GM21515 (cell line): ENCODE results near the gene POLD2.

Source experiments
- ATAC-seq: cut with Tn5 transposase; IDR thresholded peaks from one replicate; pipeline ENCODE4 v1.9.1; 2021; ENCODE audit not compliant: unreplicated experiment

The POLD2 gene

DNA sequence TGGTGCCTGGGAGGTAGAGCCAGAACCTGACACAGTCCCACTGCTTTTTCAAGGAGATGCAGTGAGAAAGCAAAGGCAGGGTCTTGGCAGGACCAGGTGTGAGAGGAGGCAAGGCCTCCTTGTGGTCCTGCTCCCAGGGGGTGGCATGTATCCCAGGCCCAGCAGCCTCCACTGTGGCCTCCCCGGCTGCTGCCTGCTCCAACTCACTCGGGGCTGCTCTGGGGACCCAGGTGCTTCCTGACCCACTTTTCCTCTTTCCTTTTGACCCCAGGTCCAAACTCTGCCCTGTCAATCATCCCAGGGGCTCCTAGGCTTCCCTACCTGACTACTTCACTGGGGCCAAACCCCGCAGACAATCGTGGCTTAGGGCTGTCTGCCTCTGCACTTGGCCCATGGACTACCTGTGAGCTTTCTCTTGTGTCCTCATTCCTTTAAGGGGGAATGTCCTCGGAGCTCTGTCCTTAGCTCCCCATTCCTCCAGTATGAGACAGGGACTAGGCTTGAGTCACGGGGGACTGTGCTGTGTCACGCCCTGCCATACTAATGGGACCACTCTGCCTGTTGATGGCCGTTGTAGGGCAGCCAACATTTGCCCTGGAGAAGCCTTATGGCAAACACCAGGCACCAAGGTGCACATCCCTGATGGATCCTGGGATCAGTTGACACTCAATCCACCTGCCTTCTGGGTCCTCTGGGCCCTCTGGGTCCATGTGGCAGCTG lies 20.3 kb downstream of the POLD2 start:
- ATAC-seq, result no peak

DNA sequence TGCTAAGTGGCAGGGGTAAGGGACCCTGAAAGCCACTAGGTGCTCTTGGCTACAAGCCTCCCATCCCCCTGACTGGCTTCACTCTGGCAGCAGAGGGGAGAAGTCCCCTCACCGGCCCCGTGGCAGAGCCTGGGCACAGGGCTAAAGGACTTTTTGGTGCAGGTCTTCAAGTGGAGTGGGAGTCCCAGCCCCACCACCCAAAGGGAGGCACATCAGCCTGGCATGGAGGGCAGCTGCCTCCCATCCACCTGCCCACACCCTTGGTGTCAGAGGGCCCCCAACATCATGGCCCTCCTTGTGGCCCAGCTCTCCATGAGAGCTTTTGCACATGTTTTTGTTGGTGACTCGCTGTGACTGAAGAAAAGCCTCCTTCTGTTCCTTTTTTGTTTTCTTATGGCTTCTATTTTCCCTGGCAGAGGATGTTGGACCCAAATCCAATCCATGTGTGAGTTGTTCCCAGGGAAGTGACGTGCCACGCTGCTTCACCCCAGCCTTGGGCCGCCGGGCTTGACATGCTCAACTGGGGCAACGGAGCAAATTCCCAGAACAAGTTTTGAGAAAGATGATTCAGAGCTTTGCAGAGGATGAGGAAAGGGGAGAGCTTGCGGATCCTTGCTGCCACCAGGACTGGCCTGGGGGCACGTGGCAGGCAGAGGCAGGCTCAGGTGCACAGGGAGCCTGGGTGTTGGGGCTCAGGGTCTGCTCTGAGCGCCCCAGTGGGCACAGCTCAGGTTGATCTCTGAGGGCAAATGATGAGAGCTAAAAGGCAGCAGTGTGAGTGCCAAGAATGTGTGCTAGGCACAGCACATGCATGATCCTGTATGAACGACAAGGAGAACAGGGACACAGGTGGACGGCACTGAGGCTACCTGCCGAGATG lies 21.1 kb downstream of the POLD2 start:
- ATAC-seq, result no peak

GRCh38 chr7:44101303-44101965 lies 21.9 kb downstream of the POLD2 start:
- ATAC-seq, result no peak

DNA sequence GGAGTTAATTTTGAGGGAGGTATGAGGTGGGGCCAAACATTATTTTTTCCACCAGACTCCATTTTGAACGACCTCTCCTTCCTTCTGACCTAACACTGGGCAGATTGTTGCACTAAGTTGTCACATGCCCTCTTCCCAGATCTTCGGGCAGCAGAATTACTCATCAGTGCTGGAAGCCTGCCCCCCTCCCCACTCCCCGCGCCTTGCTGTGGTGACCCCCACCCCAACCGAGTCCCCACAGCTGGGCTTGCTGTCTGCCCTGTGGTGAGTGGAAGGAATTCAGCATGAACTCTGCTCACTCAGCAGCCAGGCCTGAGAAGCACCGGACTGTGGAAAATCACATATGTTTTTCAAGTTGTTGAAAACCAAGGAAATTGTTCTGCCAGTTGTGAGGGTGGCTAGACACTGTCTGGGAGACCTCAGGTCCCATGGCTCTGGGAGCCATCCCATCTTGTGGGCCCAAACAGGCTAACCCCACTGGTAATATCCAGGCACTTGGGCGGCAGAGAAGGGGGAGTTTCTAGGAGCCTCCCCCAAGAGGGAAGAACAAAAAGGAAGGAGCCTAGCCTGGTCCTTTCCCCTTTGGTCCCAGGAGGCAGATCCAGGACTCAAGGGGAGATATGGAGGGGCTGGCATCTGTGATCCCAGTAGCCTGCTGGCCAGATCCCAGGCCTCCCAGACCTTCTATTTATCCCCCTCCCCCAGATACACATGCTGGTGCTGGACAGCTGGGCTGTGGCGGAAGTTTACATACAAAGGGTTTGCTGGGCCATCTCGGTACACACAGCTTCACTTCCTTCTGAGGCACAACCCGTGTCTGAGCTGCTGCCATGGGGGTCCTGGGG lies 22.7 kb downstream of the POLD2 start:
- ATAC-seq, result no peak

- no peak for ATAC-seq
Observed at GRCh38 chr7:44099669-44100068, 23.7 kb downstream of the POLD2 start.

DNA sequence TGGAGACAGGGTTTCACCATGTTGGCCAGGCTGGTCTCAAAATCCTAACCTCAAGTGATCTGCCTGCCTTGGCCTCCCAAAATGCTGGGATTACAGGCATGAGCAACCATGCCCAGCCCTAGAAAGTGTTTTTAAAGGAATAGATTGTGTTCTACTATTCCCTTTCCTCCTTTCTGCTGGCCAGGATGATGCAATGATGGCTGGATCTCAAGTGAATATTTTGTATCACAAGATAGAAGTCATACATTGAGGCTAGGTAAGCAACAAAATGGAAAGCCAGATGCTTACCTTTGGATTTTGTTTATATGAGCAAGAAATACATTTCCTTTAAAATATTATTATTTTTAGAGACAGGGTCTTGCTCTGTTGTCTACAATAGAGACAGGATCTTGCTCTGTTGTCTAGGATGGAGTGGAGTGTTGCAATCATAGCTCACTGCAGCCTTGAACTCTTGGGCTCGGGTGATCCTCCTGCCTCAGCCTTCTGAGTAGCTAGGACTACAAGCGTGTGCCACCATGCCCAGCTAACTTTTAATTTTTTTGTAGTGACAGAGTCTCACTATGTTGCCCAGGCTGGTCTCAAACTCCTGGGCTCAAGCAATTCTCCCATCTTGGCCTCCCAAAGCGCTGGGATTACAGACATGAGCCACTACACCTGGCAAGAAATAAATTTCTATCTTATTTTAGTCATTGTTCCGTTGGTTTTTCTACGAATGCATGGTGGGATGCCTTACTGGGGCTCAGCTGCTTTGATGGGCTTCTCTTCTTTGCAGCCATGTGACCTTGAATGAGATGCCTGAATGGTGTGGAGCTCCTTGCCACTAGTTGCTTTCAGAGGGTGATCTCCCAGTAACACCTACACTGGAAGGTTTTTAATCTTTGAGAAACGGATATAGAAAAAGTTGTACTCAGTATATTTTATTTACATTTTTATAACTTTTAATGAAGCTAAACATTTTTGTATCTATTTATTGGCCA lies 25.0 kb downstream of the POLD2 start:
- ATAC-seq, result no peak

DNA sequence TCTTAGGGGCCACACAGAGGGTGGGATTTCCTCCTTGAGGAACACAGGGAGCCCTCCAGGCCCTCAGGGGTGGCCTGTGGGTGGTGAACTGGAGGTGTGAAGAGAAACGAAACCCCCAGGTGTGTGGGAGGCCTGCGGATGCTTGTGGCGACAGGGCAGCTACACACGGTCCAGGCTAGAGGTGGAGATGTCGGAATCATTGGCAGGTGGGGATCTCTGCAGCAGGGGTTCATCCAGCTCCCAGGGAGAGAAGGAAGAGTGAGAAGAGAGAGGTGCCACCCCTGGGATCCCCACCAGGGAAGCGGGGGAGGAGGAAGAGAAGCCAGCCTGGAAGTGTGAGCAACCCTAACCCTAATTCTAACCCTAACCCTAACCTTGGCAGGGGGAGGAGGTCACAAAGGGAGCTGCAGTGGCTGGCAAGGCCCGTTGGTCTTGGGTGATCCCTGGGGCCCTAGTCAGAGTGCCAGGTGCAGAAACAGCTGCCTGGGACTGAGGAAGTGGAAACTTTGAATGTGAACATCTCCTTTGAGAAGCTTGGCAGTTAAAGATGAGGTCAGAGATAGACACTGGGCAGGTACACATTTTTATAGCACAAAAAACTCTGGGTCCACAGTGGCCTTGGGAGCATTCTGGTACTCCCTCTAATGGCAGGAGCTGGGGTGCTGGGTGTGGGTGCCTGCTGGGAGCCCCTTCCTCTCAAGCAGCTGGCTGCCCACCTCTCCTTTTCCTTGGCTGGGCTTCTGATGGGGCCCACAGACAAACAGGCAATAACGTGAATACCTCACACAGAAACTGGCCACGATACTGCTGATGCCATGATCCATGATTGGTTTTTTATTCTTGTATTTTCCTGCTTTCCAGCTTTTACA lies 26.1 kb downstream of the POLD2 start:
- ATAC-seq, result no peak

DNA sequence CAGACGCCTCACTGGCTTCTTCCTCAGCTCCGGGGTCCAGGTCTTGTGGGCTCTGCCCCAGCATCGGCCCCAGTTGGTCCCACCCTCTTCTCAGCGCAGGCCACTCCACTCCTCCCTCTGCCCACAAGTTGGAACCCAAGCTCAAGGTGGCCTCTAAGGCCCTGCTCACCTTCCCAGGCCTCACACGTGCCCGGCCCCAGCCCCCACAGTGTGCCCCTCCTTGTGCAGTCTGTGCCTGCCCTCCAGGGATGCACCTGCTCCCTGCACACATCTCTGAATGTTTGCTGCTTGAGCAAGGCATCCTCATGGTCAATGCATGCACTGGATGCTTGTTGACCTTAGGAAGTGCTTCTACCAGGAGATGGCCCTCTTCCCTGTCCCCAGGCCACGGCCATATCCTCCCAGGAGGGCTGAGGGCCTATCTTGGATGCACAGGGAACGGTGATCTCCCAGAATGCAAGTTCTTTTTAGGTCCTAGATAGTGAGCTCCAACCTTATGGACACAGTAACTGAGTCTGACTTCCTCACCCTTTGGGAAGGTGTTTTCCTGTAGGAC lies 26.9 kb downstream of the POLD2 start:
- no peak for ATAC-seq

- ATAC-seq, result no peak
Observed at GRCh38 chr7:44095781-44096180, 27.6 kb downstream of the POLD2 start.

- no peak for ATAC-seq
Observed at GRCh38 chr7:44094883-44095592, 28.3 kb downstream of the POLD2 start.

DNA sequence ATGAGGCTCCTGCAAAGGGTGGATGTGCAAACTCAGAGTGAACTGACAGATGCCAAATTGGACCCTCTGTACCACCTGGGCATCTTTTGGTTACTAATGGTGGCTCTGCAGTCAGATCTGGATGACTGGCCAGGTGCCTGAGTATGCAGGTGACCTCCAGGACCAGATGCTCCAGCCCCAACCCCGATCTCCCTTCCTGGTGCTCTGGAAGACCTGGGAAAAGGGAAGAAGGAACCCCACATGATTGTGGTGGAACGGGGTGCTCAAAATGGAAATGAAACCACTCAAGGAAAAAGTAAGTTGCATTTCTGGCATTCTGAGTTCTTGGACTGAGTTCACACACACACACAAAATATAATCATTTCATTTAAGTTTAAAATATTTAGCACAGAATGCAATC lies 29.0 kb downstream of the POLD2 start:
- ATAC-seq, result no peak

GRCh38 chr7:44093102-44093641 lies 30.2 kb downstream of the POLD2 start:
- ATAC-seq, result no peak

DNA sequence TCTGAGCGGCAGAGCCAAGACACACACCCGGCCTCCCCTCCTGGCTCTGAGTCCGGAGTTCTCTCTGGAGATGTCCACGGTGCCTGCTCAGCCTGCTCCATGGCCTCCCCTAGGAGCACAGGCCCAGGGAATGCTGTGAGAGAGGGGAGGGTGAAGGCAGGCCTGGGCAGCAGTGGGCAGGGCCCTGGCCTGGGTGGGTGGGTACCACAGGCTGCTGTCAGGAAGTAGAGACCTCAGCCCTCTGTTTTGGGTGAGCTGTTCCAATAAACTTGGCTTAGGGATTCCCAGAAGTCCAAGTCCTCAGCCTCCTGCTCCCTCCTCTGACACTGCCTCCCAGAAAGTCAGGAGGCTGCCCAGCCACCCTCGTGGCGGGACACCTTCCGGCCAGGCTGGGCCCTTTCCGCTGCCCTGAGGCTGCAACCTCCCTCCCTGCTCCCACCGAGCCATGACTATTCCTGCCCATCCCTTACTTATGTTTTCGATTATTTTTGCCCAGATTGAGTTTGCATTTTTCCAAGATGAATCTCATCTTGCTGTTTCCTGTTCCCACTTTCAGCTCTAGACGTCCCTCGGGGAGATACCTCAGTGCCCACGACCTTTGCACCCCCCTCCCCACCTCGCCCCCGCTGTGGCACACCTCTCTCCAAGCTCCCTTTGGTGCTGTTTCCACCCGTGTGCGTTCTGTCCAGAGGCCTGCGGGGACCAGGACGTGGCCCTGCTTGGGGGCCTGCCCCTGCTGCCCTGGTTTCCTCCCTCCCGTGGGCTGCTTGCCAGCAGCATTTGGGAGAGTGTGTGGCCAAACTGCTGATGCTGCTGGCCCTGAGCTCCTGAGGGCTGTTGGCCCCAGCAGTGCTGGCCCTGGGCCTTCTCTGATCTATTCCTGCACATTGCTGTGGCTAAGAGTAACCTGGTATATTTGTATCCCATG lies 35.2 kb downstream of the POLD2 start:
- ATAC-seq, result no peak

- ATAC-seq, result no peak
Observed at GRCh38 chr7:44086627-44087026, 36.7 kb downstream of the POLD2 start.

DNA sequence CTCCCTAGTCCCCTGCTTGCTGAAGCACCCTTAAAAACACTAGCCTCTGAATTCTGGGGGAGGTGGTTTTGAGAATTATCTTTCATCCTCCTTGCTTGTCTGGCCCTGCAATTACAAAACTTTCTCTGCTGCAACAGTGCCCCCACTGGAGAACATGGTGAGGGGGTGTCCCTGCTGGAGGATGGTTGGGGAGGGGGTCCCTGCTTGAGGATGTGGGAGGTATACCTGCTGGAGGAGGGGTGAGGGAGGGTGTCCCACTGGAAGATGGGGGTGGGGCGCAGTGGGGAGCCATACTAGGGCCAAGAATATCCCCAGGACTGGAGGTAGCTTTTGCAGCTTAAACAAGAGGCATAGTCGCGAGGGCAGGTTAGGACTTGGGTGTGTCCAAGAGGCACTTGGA lies 37.8 kb downstream of the POLD2 start:
- ATAC-seq, result no peak

- ATAC-seq, result no peak
Observed at GRCh38 chr7:44084701-44085100, 38.6 kb downstream of the POLD2 start.

GRCh38 chr7:44083796-44084195 lies 39.6 kb downstream of the POLD2 start:
- no peak for ATAC-seq
